ENCODE results near the gene BAIAP2.

- no peak for TF ChIP-seq POLR2A (IDR thresholded peaks at IDR 0.05)
- TF ChIP-seq CTCF (IDR thresholded peaks at IDR 0.05): no peak
These were observed 47.0 kb upstream of the BAIAP2 start for GRCh38 chr17:80987941-80988461.
